Measurements from ENCODE around the gene TPRN.

TPRN gene

DNA sequence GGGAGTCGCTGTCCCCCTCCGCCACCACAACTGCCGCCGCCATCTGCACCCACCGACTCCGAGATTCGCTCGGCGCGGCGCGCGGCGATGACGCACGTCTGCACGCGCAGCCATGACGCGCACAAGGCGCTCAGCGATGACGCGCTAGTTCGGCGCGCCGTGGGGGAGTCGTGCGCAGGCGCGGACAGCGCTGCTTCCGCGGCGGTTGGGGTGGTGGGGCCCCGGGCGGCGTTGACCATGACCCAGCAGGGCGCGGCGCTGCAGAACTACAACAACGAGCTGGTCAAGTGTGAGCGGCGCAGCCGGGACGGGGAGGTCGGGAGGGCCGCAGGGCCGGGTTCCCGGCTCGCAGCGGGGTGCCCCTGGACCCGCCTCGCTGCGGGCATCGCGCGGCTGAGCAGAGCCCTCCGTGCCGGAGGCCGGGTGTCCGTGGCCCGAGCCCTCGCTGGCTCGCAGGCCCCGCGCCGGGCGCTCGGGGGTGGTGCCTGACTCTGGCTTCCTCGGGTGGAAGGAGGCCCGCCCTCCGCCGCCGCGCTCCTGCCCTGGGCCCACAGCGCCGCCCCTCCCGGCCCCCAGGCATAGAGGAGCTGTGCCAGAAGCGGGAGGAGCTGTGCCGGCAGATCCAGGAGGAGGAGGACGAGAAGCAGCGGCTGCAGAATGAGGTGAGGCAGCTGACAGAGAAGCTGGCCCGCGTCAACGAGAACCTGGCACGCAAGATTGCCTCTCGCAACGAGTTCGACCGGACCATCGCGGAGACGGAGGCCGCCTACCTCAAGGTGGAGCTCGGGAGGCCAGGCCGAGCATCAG is 11.8 kb downstream of the TPRN start, which contains the start of the genes ANAPC2 and SSNA1:
Gene ANAPC2 (minus strand): TSS at position 71 of the 807 bp plus-strand sequence. CDS start 28 bp downstream, at position 43.
Gene SSNA1 (plus strand): TSS at position 187 of the 807 bp plus-strand sequence. CDS start 51 bp downstream, at position 238.
- DNase-seq = peak; percentile 84 to 98

DNA sequence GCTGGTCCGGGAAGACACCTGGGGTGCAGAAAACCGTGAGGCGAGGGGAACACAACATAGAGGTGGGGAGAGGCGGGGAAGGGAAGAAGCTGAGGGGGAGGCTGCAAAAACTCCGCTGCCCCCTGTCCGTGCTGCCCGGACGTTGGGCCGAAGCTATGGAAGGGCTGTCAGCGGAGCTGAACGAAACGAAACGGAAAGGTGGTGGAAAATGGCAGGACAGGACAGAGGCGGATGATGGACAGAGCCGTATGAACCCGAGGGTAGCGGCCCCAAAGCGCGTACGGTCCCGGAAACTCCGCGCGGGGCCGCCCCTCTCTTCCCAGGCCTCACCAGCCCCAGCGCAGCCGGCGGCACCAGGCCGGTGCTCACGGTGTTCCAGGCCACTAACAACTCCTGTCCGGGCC is 12.5 kb downstream of the TPRN start:
- DNase-seq = no peak

GRCh38 chr9:137187386-137187785 is 13.2 kb downstream of the TPRN start:
- no peak for DNase-seq

- DNase-seq = no peak
Measured at GRCh38 chr9:137186385-137186784, 14.2 kb downstream of the TPRN start.

GRCh38 chr9:137185921-137186320 is 14.6 kb downstream of the TPRN start:
- DNase-seq = no peak

DNA sequence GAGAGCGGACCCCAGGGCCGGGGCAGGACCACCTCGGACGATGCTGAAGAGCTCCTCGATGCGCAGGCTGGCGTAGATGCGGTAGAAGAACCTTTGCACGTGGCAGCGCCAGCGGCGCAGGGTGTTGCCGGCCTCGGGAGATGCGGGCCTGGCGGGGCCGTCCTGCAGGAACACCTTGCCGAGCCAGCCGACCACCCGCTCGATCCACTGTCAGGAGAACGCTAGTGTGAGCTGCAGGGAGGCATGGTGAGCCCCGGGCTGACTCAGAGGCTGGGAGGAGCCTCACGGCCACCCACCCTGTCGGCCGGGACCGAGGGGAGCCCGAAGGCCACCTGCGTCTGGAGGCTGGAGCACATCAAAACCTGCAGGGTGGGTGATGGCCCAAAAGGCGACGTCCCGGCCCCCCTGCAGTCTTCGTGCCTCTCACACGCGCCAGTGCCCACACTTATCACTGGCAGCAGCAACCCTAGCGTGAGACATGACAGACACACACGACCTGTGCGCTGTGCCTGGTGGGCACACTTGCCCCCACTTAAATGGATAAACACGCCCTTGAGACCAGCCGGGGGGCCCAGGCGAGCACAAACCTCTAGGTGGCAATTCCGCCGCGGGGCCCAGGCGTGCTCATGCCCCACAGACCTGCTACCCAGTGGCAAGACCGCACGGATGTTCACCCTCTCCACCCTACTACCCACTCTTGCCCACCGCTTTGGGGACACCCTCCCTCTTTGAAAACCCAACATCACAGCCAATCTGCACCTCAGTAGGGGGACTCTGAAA is 15.5 kb downstream of the TPRN start:
- DNase-seq = no peak

GRCh38 chr9:137183980-137184595 is 16.5 kb downstream of the TPRN start:
- no peak for DNase-seq

DNA sequence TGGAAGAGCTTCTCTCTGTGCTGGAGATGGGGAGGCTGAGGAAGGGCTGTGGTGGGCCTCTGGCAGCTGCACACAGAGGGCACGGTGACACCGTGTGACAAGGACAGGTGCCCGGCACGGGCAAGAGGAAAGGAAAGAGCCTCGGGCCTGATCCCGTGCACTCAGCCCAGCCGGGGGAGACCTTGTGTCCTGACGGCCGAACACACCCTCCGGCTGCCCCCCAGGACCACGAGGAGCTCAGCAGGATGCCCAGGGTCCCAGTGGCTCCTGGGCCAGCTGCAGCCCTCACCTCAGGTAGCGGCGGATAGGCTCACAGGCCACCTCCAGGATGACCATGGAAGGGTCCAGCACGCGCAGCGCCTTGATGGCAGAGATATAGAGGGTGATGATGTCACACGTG is 17.7 kb downstream of the TPRN start:
- no peak for DNase-seq

GRCh38 chr9:137181680-137182079 is 18.9 kb downstream of the TPRN start:
- no peak for DNase-seq

- no peak for DNase-seq
Measured at GRCh38 chr9:137180491-137180890, 20.1 kb downstream of the TPRN start.

GRCh38 chr9:137179761-137180160 is 20.8 kb downstream of the TPRN start:
- DNase-seq = no peak

DNA sequence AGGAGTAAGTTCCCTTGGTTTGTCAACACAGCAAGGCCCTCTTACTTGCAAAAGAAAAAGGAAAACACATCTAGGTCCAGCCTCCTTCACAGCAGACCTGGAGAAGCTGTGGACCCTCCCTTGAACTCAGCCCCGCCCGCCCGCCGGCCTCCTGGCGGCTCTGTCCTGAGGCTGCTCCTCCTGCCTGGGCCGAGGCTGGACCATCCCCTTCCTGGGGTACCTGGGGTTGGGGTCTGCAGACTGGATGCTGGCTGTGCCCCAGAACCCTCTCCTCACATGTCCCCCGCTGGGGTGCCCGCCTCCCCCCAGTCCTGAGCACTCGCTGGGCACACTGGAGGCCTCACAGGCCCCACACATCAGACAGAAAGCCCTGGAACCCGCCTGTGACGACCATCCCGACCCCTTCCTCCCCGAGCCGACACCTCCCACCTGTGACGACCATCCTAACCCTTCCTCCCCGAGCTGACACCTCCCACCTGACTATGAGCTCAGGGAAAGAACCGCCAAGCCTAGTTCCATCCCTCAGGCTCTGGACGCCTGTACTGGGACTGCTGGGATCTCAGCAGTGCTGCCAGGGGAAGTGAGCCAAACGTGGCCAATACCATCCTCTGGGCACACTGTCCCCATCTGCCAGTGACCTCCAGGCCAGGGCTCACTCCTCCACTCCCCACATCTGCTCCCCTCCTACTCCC is 21.5 kb downstream of the TPRN start:
- no peak for DNase-seq

DNA sequence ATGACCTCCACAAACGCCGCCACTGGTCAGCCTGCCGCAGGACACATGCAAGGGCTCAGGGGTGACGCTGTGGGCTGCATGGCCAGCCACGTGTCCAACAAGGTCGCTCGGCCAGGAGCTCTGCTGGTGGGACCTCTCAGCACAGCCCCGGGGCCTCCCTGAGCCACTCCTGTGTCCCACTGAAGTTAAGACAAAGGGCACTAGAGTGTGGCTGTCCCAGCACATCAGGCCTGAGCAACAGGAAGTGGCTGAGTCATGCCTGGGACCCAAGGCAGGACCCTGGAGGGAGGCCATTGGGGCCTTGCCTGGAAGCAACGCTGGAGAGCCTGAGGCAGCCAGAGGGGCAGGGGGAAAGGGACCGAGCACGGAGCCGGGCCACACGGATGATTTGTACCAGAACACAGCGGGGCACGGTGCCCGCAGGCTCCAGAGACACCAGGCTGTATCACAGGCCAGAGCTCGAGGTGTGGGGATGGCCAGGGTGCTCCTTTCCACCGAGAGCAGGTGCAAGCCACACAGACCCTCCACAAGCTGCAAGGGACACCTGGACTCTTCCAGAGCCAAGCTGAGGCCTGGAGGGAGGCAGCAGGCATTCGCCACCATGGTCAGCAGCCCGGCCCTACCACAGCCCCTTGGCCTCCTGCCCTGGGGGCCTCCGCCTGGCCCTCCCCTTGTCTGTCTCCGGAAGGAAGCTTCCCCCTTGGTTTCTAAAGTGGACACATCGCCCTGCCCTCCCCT is 22.2 kb downstream of the TPRN start:
- no peak for DNase-seq

GRCh38 chr9:137176302-137177182 is 24.0 kb downstream of the TPRN start:
- DNase-seq = peak; percentile 12 to 14

DNA sequence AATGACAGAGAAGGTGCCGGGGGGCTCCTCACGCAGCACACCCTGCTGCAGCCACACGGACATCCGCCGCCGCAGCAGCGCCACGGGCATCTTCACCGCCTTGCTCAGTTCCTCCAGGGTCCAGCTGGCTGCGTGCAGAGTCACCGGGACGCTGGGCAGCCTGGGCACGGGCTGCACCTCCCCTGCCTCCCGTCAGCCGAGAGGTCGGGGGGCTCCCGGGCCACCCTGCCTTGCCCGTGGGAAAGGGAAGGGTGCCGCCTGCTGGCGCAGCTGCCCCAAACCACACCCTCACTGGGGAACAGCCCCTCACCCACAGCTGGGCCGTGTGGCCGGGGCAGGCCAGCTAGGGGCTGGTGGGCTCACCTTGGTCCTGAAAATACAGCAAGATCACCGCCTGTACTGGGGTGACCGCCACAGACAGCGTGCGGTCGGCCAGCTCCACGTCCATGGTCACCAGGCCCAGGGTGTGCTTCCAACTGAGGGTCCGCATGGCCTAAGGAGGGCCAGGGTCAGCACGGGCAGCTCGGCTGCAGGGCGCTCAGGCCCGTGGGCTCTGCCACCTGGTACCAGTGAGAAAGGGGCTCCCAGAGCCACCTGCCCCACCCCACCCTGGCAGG is 25.1 kb downstream of the TPRN start:
- DNase-seq = no peak

DNA sequence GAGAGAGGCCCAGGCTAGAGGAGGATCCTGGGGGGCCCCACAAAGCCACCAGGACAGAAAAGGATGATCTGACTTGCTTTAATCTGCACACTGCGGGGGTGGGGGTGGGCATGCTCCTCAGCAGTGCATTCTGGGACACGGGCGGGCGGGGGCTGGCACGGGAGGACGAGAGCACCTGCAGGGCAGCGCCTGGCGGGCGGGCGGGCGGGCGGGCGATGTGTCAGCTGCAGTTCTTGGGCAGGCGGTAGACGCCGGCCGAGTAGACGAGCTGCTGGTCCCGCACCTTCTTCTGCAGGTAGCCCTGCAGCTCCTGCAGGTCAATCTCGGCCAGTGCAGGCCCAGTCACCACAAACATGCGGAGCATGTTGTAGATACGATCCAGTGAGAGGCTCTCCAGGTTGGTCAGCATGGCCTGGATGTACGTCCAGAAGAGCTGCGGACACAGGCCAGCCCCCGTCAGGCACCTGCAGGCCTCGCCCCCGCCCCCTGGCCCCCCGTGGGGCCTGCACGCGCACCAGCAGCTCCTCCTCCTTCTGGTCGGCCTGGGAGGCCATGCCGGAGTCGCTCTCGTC is 25.7 kb downstream of the TPRN start:
- no peak for DNase-seq

GRCh38 chr9:137173796-137174664 is 26.5 kb downstream of the TPRN start:
- DNase-seq = no peak

DNA sequence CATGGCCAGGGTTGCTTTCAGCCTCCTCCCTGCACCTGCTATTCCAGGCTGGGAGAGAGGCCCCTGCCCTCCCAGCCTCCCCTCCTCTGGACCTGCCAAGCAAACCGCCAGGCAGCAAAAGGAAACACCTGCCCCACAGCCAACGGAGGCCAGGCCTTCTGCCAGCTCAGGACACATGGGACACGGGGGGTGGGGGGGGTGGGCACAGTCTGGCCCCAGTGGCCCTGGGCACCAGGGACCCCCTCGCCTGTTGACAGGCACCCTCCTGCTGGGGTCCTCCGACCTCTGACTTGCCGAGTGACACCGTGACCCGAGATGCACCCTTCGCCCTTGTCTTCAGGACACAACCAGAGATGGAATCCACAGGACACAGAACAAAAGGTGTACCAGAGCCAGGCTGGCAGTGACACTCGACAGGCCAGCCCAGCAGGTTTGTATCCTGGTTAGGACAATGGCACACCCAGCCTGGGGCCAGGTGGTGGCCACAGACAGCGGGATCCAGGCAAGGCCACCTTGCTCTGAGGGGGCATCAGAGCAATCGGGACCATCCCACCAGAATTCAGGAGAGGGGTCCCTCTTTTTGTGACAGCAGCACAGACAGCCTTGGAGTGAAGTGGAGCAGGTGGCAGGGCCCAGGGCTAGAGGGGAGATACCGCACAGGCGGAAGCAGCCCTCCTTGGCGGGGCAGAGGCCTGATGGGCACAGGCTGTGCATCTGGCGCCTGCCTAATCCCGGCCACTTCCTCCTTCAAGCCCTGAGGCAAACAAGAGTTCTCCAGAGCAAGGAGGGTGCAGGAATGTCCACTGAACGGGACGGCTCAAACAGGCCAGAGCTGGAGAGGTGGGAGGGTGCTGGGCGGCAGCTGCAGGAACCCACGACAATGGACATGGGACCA is 27.4 kb downstream of the TPRN start:
- DNase-seq = no peak

Data from inflammatory macrophage treated with lipopolysaccharide for 1 hour (primary cell).